Activated CD8-positive, alpha-beta memory T cell treated with anti-CD3 and anti-CD28 coated beads for 4 hours (primary cell): Measurements from ENCODE around the gene ABCG1.
"Not testable (repeated sequence)": the region's sequence is repeated elsewhere in the genome, so short reads cannot be mapped to it uniquely, and the experiment has no call there.

Experiments used
- DNase-seq, 2 donors: peaks; one replicate each; pipeline ENCODE4 v3.0.0-alpha.2; 2020; ENCODE audit warnings: low read depth in 2 of 2

Gene ABCG1

GRCh38 chr21:42291003-42291750 lies 72.2 kb downstream of the ABCG1 start:
- DNase-seq: no peak

GRCh38 chr21:42291751-42292562 lies 73.0 kb downstream of the ABCG1 start:
- no peak for DNase-seq

- not testable (repeated sequence) for DNase-seq
These were observed 73.7 kb downstream of the ABCG1 start for GRCh38 chr21:42292563-42293142.

GRCh38 chr21:42293649-42294272 lies 74.8 kb downstream of the ABCG1 start:
- no peak for DNase-seq

- no peak for DNase-seq
These were observed 75.4 kb downstream of the ABCG1 start for GRCh38 chr21:42294273-42294880.

- DNase-seq: no peak
These were observed 76.9 kb downstream of the ABCG1 start for GRCh38 chr21:42295845-42296244.

- no peak for DNase-seq
These were observed 77.6 kb downstream of the ABCG1 start for GRCh38 chr21:42296501-42296900.

GRCh38 chr21:42297377-42297776 lies 78.4 kb downstream of the ABCG1 start:
- DNase-seq: no peak

GRCh38 chr21:42298237-42298636 lies 79.3 kb downstream of the ABCG1 start:
- DNase-seq: no peak

GRCh38 chr21:42298657-42299056 lies 79.7 kb downstream of the ABCG1 start:
- DNase-seq: no peak

- no peak for DNase-seq
These were observed 80.5 kb downstream of the ABCG1 start for GRCh38 chr21:42299324-42300044.

- DNase-seq: no peak
These were observed 81.2 kb downstream of the ABCG1 start for GRCh38 chr21:42300045-42300583.

- DNase-seq: no peak
These were observed 82.0 kb downstream of the ABCG1 start for GRCh38 chr21:42300956-42301355.

- no peak for DNase-seq
These were observed 82.6 kb downstream of the ABCG1 start for GRCh38 chr21:42301371-42302075.

GRCh38 chr21:42302076-42302650 lies 83.2 kb downstream of the ABCG1 start:
- DNase-seq: no peak

GRCh38 chr21:42302794-42303193 lies 83.9 kb downstream of the ABCG1 start:
- DNase-seq: no peak

- DNase-seq: no peak
These were observed 84.5 kb downstream of the ABCG1 start for GRCh38 chr21:42303443-42303842.

- no peak for DNase-seq
These were observed 85.9 kb downstream of the ABCG1 start for GRCh38 chr21:42304556-42305454.

GRCh38 chr21:42305707-42306147 lies 86.8 kb downstream of the ABCG1 start:
- no peak for DNase-seq
